GM19452 (cell line): ENCODE measurements around the gene MAPKAP1.
A peak's percentile ranks its signal among the peaks of the same experiment; 100 is the strongest.
"Not testable (repeated sequence)": the region's sequence is repeated elsewhere in the genome, so short reads cannot be mapped to it uniquely, and the experiment has no call there.

Experiments
- ATAC-seq: cut with Tn5 transposase; IDR thresholded peaks from one replicate; pipeline ENCODE4 v1.9.1; 2021; ENCODE audit not compliant: unreplicated experiment

The MAPKAP1 gene

DNA sequence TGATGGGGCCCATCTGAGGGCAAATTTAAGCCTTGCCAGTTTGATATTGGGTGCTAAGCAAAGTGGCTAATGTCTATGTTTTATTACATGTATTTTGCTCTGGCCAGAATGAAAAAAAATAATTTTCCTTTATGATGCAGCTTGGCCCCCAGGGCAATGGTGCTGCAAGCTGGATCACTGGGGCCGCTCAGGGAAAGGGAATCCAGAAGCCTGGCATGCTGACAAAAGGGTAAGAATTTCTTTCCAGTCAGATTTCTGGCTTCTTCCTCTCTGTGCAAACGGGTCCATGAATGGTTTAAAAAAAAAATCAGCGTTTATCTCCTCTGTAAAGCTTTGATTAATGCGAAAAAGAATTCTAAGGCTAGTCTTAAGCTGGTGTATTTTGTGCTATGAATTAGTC, 138.4 kb downstream of the MAPKAP1 start:
- no peak for ATAC-seq

GRCh38 chr9:125566051-125566450, 141.0 kb downstream of the MAPKAP1 start:
- ATAC-seq = not testable (repeated sequence)

DNA sequence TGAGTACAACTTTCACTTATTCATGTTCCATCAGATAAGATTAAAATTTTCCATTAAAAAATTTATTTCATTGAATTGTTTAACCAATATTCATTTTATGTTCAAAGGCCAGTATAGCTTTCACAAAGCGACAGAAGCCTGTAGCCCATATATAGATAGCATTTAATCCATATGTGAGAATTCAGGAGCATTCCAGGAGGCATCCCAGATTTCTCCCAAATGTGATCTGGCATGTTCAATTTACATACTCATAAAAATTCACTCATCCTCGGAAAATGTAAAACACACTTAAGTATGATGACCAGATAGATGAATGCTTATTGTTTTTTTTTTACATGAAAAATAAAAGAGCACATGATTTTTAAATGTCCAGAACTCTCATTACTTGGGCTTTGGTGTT, 141.9 kb downstream of the MAPKAP1 start:
- ATAC-seq = no peak

- ATAC-seq = no peak
Measured at GRCh38 chr9:125564631-125565030, 142.4 kb downstream of the MAPKAP1 start.

- peak; percentile 54 for ATAC-seq
Measured at GRCh38 chr9:125561509-125562148, 145.4 kb downstream of the MAPKAP1 start.

DNA sequence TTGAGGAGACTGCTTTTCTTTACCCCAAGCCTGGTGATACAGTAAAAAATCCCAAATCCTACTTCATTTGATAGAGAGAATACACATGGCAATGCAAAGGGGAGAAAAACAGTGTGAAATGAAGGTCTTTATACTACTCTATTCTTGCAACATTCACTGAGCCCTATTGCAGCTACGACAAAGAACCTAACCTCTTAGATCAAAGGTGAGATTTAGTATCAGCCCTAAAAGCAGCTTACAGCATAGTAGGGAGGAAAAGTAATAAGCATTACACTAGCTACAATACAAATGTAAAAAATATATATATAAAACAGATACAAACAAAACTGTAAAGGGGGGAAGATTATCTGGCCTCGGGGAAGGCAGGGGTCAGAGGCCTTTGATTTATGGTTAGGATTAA, 147.1 kb downstream of the MAPKAP1 start:
- ATAC-seq = no peak

GRCh38 chr9:125559194-125559593, 147.8 kb downstream of the MAPKAP1 start:
- no peak for ATAC-seq

GRCh38 chr9:125558453-125559092, 148.4 kb downstream of the MAPKAP1 start:
- no peak for ATAC-seq

DNA sequence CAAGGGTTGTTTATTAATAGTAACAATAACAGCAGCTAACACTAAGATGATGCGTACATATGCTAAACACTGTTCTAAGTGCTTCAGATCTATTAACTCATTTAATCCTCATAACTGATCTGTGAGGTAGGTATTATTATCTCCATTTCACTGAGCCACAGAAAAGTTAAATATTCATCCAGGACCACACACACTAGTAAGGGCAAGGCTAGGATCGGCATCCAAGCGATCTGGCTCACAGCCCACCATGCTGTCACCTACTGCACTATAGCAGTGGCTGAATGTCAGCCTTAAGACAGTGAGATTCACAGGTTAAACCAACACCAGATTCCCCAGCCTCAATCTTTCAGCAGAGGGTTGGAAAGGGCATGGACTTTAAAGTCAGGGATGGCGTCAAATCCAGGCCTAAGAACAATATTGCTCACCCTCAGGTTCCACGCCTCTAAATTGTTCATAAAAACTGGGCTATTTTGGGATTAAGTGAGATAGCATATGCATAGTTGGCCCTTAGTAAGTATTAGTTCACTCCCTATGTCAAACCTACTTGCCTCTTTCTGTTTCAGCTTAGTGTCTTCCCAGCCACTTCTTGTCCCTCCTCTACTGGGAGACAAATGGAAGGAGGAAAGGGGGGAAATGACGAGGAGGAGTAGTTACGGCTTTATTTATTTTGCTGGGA, 150.8 kb downstream of the MAPKAP1 start:
- ATAC-seq = no peak

GRCh38 chr9:125554726-125555125, 152.3 kb downstream of the MAPKAP1 start:
- ATAC-seq = no peak

GRCh38 chr9:125551781-125552180, 155.2 kb downstream of the MAPKAP1 start:
- no peak for ATAC-seq

DNA sequence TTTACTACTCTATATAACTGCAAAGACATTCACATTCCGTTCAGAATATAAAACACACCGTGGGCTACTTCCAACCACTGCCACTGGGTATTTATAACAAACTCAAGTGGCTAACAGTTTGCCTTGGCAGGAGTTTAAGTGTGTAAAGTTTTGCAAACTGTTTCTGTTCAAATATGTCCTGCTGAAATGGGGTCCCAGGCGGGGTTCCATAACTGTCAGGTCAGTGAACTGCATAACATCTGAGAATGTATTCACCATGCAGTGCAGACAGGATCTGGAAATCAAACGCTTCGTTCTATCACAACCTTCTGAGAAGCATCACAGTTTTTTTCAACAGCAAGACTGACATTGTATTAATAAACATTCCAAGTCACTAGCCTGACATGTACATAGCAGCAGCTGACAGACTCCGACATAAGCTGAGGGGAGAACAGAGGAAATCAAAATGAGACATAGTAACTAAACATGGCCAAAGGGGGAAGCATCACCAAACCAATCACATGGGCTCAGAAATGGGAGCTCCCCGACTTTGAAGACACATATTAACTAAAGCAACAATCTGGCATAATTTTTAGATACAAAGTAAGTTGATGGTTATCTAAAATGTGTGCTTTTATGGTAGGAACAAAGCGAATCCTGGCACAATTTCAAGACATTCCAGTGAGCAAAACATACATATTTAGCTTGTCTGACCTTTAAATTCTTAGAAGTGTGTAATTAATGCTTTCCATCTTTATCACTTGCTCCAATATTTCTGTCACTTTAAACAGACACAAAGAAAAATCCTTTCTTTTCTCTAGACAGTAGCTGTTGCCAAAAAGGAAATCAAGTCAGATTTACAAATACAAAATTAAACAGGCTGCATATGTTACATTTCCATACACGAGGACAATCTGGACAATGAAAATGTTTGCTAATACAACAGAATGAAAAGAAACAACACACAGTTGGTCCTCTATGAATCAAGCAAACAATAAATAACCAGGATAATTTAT, 156.8 kb downstream of the MAPKAP1 start:
- no peak for ATAC-seq

DNA sequence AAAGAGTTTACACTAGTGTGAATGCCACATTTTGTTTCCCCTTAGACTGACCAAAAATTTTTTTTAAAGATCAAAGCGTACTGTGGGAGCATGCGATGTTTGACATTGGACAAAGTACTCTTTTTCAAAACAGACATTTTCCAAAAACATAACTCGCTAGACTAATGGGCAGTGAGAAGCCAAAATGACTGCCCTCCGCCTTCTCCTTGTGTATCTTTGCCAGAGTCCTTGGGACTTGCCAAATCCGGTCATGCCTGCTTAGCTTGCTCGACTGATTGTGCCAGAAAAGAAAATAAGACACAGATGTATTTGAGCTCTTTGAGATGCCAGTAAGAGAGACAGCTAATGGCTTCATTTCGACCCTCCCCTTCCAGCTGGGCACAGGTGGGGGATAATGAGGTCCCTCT, 157.5 kb downstream of the MAPKAP1 start:
- ATAC-seq = no peak

DNA sequence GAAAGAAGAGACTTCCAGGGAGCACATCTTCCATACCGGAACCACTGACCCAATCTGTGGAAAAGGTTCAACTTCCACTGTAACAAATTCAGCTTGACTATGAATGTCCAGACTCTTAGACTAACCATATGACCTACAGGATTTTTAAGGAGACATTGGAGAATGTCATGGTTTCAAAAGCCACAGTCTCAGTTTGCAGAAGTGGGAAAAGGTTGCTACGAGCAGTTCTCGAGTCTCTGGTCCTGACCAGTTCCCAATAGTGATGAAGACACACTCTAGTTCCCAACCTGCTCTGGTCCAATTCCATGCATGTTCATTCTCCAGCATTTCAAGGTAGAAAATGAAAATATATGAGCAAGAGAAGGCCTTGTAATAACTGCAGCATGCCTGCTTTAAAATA, 158.0 kb downstream of the MAPKAP1 start:
- ATAC-seq = no peak

- ATAC-seq = no peak
Measured at GRCh38 chr9:125548141-125548540, 158.9 kb downstream of the MAPKAP1 start.

DNA sequence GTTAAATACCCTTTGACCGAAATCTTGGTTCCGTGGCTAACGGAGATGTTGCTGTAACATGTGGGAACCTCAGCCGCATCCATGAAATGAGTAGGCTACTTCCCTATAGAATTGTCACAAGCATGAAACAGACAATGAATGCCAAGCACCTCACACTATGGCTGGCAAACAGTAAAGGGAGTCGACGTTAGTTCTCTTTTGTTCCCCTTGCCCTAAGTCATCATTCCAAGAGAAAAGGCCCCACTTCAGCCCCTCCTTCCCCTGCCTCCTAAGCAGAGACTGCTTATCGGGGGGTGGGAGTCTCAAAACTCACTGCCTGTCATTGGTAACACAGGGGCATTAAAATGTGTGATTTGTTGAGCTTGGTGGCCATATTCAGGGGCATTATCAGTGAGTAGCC, 159.6 kb downstream of the MAPKAP1 start:
- no peak for ATAC-seq

- ATAC-seq = no peak
Measured at GRCh38 chr9:125545845-125546244, 161.2 kb downstream of the MAPKAP1 start.

DNA sequence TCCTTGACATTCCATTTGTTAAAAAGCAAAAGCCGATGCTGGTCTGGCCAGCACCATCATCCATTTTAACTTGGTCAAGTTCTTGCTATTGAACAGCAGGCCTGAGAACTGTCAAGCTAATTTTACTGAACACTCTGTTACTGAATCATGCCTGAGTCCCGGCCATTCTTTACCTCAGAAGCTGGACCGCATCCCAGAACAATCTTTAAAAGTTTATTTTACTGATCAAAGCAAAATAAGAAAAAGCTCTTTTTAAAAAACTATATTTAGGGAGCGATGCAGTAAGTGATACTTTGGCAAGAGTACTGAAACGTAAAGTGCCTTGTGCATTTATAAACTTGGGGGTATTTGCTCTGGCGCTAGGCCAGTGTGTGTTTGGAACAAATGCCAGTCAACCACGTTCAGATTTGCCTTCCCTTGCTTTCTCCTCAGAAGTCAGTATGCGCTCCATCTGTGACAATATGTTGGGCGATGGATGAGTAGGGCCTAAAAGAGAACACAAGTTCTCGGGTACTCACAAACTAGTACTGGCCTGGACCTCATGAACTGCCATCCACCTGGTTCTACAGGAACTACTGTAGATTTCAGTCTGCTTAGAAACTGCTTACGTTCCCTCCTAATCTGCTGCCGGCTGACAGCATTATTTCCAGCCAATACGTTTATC, 161.9 kb downstream of the MAPKAP1 start:
- ATAC-seq = no peak

- ATAC-seq = no peak
Measured at GRCh38 chr9:125544484-125544883, 162.5 kb downstream of the MAPKAP1 start.

GRCh38 chr9:125541840-125542243, 165.2 kb downstream of the MAPKAP1 start:
- no peak for ATAC-seq

DNA sequence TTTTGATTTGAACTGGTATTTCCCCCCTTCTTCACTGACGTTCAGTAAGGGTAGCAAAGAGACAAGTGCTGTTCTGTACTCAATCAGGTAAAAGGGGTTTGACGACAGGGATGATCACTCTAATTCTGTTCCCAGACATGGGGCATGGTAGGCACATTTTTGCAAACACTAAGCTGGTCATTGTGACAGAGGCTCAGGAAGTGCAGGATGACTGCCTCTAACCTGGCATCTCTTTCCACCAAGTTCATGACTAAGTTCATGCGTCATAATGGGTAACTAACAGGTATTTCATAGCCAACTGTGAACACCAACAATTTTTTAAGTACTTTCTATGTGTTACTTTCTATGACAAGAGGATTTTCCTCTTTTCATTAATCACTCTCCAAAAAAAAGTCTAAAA, 166.5 kb downstream of the MAPKAP1 start:
- ATAC-seq = no peak
